Keratinocyte (primary cell): ENCODE results near the gene ASXL2. TPM values are rescaled to one million over a fixed set of nuclear protein-coding genes. Genes with fewer than 3 reads are reported as not detected.

ENCODE experiments used
- DNase-seq: peaks from one replicate; pipeline ENCODE4 v3.0.0-alpha.2; 2011; ENCODE audit warnings: low read depth, missing footprints, low spot score
- FAIRE-seq: peaks from 2 replicates; lab custom pipeline; 2011; peaks lifted over from hg19 to GRCh38; lab: Jason Lieb, UNC
- H2AFZ ChIP-seq: 2 replicates; pipeline ENCODE4 v1.6.0; 2012; ENCODE audit warnings: low read length, control low read depth, inconsistent platforms; ENCODE audit not compliant: control insufficient read depth
- H3K27ac ChIP-seq: 2 replicates; pipeline ENCODE4 v1.5.1; 2011; ENCODE audit warnings: low read length; ENCODE audit not compliant: control insufficient read depth, insufficient read depth
- H3K27me3 ChIP-seq: 3 replicates; pipeline ENCODE4 v1.6.0; 2011; ENCODE audit warnings: low read length; ENCODE audit not compliant: control insufficient read depth, insufficient read depth; ENCODE audit errors: extremely low read depth
- H3K36me3 ChIP-seq, 2 experiments: 2 replicates in 1 of 2; 3 replicates in 1 of 2; pipeline ENCODE4 v1.5.1; 2011; ENCODE audit warnings: low read length in 2 of 2, mild to moderate bottlenecking in 1 of 2; ENCODE audit not compliant: control insufficient read depth in 2 of 2, insufficient read depth in 2 of 2; ENCODE audit errors: extremely low read depth in 1 of 2
- H3K4me1 ChIP-seq: 3 replicates; pipeline ENCODE4 v1.5.1; 2011; ENCODE audit warnings: low read length; ENCODE audit not compliant: control insufficient read depth, insufficient read depth; ENCODE audit errors: extremely low read depth
- H3K4me2 ChIP-seq: 3 replicates; pipeline ENCODE4 v1.6.0; 2011; ENCODE audit warnings: low read depth, low read length; ENCODE audit not compliant: control insufficient read depth, insufficient read depth; ENCODE audit errors: extremely low read depth
- H3K4me3 ChIP-seq, 3 experiments: fragments of 200-600 bp in 1 of 3; sonication (generic) in 1 of 3; 2 replicates in 2 of 3; 3 replicates in 1 of 3; pipeline ENCODE4 v1.5.1; 2011 to 2016; ENCODE audit warnings: low read length in 3 of 3, mild to moderate bottlenecking in 3 of 3, control low read depth in 2 of 3, inconsistent platforms in 1 of 3, low read depth in 1 of 3, mixed read lengths in 1 of 3, mixed run types in 1 of 3, moderate library complexity in 1 of 3; ENCODE audit not compliant: control insufficient read depth in 2 of 3, insufficient read depth in 2 of 3; ENCODE audit errors: extremely low read depth in 1 of 3
- H3K79me2 ChIP-seq: 2 replicates; pipeline ENCODE4 v1.6.0; 2012; ENCODE audit warnings: low read length; ENCODE audit not compliant: control insufficient read depth, insufficient read depth
- H3K9ac ChIP-seq: 3 replicates; pipeline ENCODE4 v1.6.0; 2011; ENCODE audit warnings: low read length; ENCODE audit not compliant: control insufficient read depth, insufficient read depth; ENCODE audit errors: extremely low read depth
- H3K9me1 ChIP-seq: 3 replicates; pipeline ENCODE4 v1.6.0; 2011; ENCODE audit warnings: low read length; ENCODE audit not compliant: control insufficient read depth, insufficient read depth; ENCODE audit errors: extremely low read depth
- H3K9me3 ChIP-seq: 2 replicates; pipeline ENCODE4 v1.5.1; 2012; ENCODE audit warnings: low read depth, low read length; ENCODE audit not compliant: control insufficient read depth
- H4K20me1 ChIP-seq: 3 replicates; pipeline ENCODE4 v1.6.0; 2011; ENCODE audit warnings: low read length; ENCODE audit not compliant: control insufficient read depth, insufficient read depth; ENCODE audit errors: extremely low read depth
- EZH2 ChIP-seq: IDR thresholded peaks from one replicate; pipeline ENCODE4 v1.6.1; 2012; ENCODE audit warnings: inconsistent platforms, mild to moderate bottlenecking, low read length, moderate library complexity
- dilution Hi-C: fragments of 300-500 bp; cut with MboI; formaldehyde crosslinking; loops from one replicate; pipeline ENCODE4 v1.7.0; 2020; ENCODE audit warnings: low sequenced_read_pairs; ENCODE audit not compliant: extremely low pct_ligation_motif_present
- polyA plus RNA-seq, 5 experiments: library from polyadenylated mRNA; depleted of rRNA in 3 of 5; stranded (reverse) in 3 of 5; stranded (forward) in 1 of 5; unstranded in 1 of 5; fragments of >200 nt; gene quantifications; 1 replicate in 1 of 5; 2 replicates in 3 of 5; 3 replicates in 1 of 5; pipeline versions ENCODE4 v1.2.1 to v1.2.3, GENCODE V29; 2011 to 2012; ENCODE audit warnings: missing spikeins in 2 of 5, low read depth in 1 of 5, low replicate concordance in 1 of 5
- TF ChIP-seq, protein P1 (sequence below), 3 experiments: IDR thresholded peaks in 1 of 3; conservative IDR thresholded peaks in 1 of 3; optimal IDR thresholded peaks in 1 of 3; 2 replicates in 2 of 3; 3 replicates in 1 of 3; pipeline versions ENCODE3 to v1.5.1; 2011; ENCODE audit warnings: low read length in 3 of 3, mild to moderate bottlenecking in 3 of 3, moderate library complexity in 2 of 3, control low read depth in 1 of 3, inconsistent platforms in 1 of 3; ENCODE audit not compliant: insufficient read depth in 2 of 3; ENCODE audit errors: extremely low read depth in 1 of 3

Gene ASXL2
- polyA plus RNA-seq, 1 donor (not counting 4 experiments of a cell fraction or from before 2014, with no cell fraction given), result 12.5 TPM

DNA sequence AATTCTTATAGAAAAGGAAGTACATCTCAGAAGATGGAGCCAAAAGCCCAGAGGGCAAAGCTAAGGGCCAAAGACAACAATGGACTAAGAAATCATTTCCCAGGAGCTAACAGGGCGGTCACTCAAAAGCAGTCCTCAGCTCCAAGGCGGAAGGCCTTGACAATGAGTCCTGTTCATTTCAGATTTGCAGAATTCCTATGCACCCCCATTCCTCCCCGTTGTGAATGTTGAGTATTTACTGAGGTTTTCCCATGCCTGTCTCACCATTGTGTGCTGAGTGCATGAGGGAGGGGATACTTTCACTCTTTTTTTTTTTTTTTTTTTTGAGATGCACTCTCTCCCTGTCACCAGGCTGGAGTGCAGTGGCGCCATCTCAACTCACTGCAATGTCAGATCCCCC, 186.1 kb downstream of the ASXL2 start:
- no peaks in the 10 kb centered on the region for H3K4me1 ChIP-seq
- FAIRE-seq (no peak), DNase-seq (no peak)
- no peak overlapping the region for H3K9ac ChIP-seq
- no peaks in the 10 kb centered on the region for H3K27me3 ChIP-seq
- H3K36me3 ChIP-seq, result no peaks in the 10 kb centered on the region
- no peak overlapping the region for H2AFZ ChIP-seq
- no peak overlapping the region for H3K4me3 ChIP-seq
- no peaks in the 10 kb centered on the region for H3K79me2 ChIP-seq
- H3K9me3 ChIP-seq, result no peaks in the 10 kb centered on the region
- no peak overlapping the region for H3K27ac ChIP-seq
- dilution Hi-C loops, result no loop called here
- TF ChIP-seq EZH2, result no peak
- TF ChIP-seq, protein P1, sequence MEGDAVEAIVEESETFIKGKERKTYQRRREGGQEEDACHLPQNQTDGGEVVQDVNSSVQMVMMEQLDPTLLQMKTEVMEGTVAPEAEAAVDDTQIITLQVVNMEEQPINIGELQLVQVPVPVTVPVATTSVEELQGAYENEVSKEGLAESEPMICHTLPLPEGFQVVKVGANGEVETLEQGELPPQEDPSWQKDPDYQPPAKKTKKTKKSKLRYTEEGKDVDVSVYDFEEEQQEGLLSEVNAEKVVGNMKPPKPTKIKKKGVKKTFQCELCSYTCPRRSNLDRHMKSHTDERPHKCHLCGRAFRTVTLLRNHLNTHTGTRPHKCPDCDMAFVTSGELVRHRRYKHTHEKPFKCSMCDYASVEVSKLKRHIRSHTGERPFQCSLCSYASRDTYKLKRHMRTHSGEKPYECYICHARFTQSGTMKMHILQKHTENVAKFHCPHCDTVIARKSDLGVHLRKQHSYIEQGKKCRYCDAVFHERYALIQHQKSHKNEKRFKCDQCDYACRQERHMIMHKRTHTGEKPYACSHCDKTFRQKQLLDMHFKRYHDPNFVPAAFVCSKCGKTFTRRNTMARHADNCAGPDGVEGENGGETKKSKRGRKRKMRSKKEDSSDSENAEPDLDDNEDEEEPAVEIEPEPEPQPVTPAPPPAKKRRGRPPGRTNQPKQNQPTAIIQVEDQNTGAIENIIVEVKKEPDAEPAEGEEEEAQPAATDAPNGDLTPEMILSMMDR (optimal IDR thresholded peaks at IDR 0.05 in 1 of 3, IDR thresholded peaks at IDR 0.05 in 1 of 3, conservative IDR thresholded peaks at IDR 0.05 in 1 of 3; ENCODE audit: extremely low read depth in 1 of 3, insufficient read depth in 2 of 3, low read length in 3 of 3), result no peak
- no peak overlapping the region for H3K4me2 ChIP-seq
- no peaks in the 10 kb centered on the region for H3K9me1 ChIP-seq
- H4K20me1 ChIP-seq, result no peaks in the 10 kb centered on the region

DNA sequence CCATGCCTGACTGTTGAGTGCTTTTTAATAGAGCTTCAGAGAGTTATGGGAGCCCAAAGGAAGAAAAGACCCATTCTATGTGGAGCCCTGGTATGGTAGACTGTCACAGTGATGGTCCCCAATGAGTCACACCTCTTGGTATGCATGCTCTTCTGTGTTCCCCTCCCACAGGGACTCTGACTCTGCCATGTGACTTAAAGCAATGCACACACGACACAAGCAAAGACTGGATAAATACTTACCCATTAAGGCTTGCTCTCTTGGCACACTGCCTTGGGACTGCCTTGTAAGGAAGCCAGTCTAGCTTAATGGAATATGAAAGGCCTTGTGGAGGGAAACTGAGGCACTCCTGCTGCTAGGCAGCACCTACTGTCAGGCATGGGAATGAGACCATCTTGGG, 188.2 kb downstream of the ASXL2 start:
- H3K36me3 ChIP-seq, result no peaks in the 10 kb centered on the region
- no peaks in the 10 kb centered on the region for H3K79me2 ChIP-seq
- DNase-seq (no peak), FAIRE-seq (no peak)
- dilution Hi-C loops, result no loop called here
- no peak overlapping the region for H3K27ac ChIP-seq
- H3K9me1 ChIP-seq, result no peaks in the 10 kb centered on the region
- no peak overlapping the region for H3K9ac ChIP-seq
- H3K4me2 ChIP-seq, result no peak overlapping the region
- TF ChIP-seq, protein P1 (optimal IDR thresholded peaks at IDR 0.05 in 1 of 3, IDR thresholded peaks at IDR 0.05 in 1 of 3, conservative IDR thresholded peaks at IDR 0.05 in 1 of 3; ENCODE audit: extremely low read depth in 1 of 3, insufficient read depth in 2 of 3, low read length in 3 of 3), result no peak
- no peak for TF ChIP-seq EZH2
- H4K20me1 ChIP-seq, result no peaks in the 10 kb centered on the region
- no peaks in the 10 kb centered on the region for H3K9me3 ChIP-seq
- no peaks in the 10 kb centered on the region for H3K4me1 ChIP-seq
- no peak overlapping the region for H2AFZ ChIP-seq
- no peaks in the 10 kb centered on the region for H3K27me3 ChIP-seq
- H3K4me3 ChIP-seq, result no peak overlapping the region
